VCaP (cell line): ENCODE measurements around the gene EIF5.

Source experiments
- H3K27ac ChIP-seq: fragments of 450-650 bp; 2 replicates; pipeline ENCODE4 v1.5.1; 2017
- CTCF ChIP-seq: fragments of 450-650 bp; conservative IDR thresholded peaks from 2 replicates; pipeline ENCODE4 v1.5.1; 2017; ENCODE audit warnings: mild to moderate bottlenecking, moderate library complexity

Gene EIF5

DNA sequence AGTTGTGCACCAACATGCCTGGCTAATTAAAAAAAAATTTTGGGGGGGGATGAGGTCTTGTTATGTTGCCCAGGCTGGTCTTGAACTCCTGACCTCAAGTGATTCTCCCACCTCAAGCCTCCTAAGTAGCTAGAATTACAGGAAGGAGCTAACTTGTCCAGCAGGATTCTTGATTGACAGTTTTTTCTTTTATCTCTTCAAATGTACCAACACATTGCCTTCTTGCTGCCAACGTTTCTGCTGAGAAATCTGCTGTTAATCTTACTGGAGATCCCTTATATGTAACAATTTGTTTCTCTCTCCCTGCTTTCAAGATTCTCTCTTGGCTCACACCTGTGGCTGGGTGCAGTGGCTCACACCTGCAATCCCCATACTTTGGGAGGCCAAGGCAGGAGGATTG lies 28.7 kb downstream of the EIF5 start:
- no peak overlapping the region for H3K27ac ChIP-seq
- TF ChIP-seq CTCF: no peak

DNA sequence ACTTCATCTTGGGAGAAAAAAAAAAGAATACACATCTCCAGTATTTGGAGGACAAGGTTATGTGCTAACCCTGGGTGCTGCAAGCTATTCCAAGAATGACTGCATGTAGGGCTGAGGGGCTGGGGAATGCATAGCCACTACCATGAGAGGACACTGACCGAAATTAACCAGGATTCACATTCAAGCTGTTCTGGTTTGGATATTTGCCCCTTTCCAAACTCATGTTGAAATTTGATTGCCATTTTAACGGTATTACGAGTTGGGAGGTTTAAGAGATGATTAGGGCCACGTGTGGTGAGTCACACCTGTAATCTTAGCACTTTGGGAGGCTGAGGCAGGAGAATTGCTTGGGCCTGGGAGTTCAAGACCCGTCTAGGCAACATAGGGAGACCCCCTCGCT lies 32.7 kb downstream of the EIF5 start:
- TF ChIP-seq CTCF: no peak

GRCh38 chr14:103367995-103368394 lies 34.0 kb downstream of the EIF5 start:
- no peak overlapping the region for H3K27ac ChIP-seq
- TF ChIP-seq CTCF: no peak

More for the DNA sequence above, 32.7 kb downstream of the EIF5 start:
- H3K27ac ChIP-seq: no peak overlapping the region

- TF ChIP-seq CTCF: no peak
- H3K27ac ChIP-seq: no peak overlapping the region
These were observed 36.0 kb downstream of the EIF5 start for GRCh38 chr14:103370087-103370486.

GRCh38 chr14:103372017-103372416 lies 38.0 kb downstream of the EIF5 start:
- H3K27ac ChIP-seq: no peak overlapping the region
- TF ChIP-seq CTCF: no peak

DNA sequence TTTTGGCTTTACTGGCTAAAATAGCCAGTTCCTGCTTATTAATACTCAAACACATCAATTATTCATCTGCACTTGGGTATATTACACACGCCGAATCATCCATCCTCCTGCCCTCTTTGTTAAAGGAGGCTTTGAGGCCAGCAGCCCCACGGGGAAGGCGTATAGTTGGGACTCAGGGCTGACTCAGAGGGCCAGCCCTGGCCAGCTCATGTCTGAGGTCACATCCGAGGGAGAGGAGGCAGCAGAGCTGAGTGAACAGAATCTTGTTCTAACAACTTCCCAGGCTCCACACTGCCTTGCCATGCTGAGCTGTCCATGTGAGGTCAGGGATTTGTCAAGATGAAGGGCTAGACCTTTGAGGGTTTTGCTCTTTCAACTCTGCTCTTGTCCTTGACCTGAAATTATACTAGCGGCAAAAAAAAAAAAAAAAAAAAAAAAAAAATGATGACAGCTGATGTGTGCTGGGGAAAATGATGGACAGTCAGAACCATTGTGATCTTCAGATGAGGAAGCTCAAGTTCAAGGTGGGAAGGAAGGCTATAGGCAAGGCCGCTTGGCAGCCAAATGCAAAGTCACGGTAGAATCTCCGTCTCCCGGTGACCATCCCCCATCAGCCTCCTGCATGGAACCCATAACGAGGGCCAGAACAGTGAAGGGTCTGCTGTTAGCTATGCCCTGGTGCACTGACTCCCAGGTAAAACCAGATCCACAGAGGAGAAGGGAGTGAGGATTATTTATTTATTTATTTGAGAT lies 38.7 kb downstream of the EIF5 start:
- no peak overlapping the region for H3K27ac ChIP-seq
- no peak for TF ChIP-seq CTCF

DNA sequence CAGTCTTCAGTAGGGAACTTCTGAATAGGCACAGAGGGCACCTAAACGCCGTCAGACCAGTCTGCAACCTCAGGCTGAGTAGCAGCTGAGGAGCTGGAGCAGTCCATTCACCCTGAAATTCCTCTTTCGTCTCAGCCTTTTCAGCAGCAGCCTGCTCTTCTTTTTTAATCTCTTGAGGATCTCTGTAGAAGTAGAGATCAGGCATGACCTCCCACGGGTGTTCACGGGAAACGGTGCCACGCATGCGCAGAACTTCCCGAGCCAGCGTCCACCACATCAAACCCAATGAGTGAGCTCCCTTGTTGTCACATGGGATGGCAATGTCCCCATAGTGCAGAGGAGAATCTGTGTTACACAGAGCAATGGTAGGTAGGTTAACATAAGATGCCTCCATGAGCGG lies 40.1 kb downstream of the EIF5 start:
- no peak for TF ChIP-seq CTCF

More for the DNA sequence above, 40.1 kb downstream of the EIF5 start:
- H3K27ac ChIP-seq: no peak overlapping the region
